ENCODE results near the gene GSTO1.
"Not testable (repeated sequence)": the region's sequence is repeated elsewhere in the genome, so short reads cannot be mapped to it uniquely, and the experiment has no call there.

GSTO1 gene

GRCh38 chr10:104254493-104255310 lies at the start of gene GSTO1:
TSS of gene GSTO1 (plus strand) at chr10:104254892. CDS start at chr10:104254929, 37 bp downstream.
- DNase-seq (ENCODE audit: low read depth): no peak

- DNase-seq (ENCODE audit: low read depth): no peak
Measured at GRCh38 chr10:104208730-104209129, 46.0 kb upstream of the GSTO1 start.

GRCh38 chr10:104209575-104210198 lies 45.0 kb upstream of the GSTO1 start:
- DNase-seq (ENCODE audit: low read depth): peak; percentile 6

- no peak for DNase-seq (ENCODE audit: low read depth)
Measured at GRCh38 chr10:104216631-104217030, 38.1 kb upstream of the GSTO1 start.

- no peak for DNase-seq (ENCODE audit: low read depth)
Measured at GRCh38 chr10:104218751-104219150, 35.9 kb upstream of the GSTO1 start.

GRCh38 chr10:104220522-104220921 lies 34.2 kb upstream of the GSTO1 start:
- no peak for DNase-seq (ENCODE audit: low read depth)

GRCh38 chr10:104223304-104223703 lies 31.4 kb upstream of the GSTO1 start:
- no peak for DNase-seq (ENCODE audit: low read depth)

- DNase-seq (ENCODE audit: low read depth): no peak
Measured at GRCh38 chr10:104230490-104230889, 24.2 kb upstream of the GSTO1 start.

- peak; percentile 79 for DNase-seq (ENCODE audit: low read depth)
Measured at GRCh38 chr10:104231784-104232612, 22.7 kb upstream of the GSTO1 start, which contains the start of gene CFAP43. TSS of gene CFAP43 (minus strand) at chr10:104232364. CDS start at chr10:104232246, 118 bp downstream.

- no peak for DNase-seq (ENCODE audit: low read depth)
Measured at GRCh38 chr10:104232613-104233102, 22.0 kb upstream of the GSTO1 start.

- no peak for DNase-seq (ENCODE audit: low read depth)
Measured at GRCh38 chr10:104233817-104234216, 20.9 kb upstream of the GSTO1 start.

- no peak for DNase-seq (ENCODE audit: low read depth)
Measured at GRCh38 chr10:104234934-104235333, 19.8 kb upstream of the GSTO1 start.

GRCh38 chr10:104235801-104236200 lies 18.9 kb upstream of the GSTO1 start:
- DNase-seq (ENCODE audit: low read depth): no peak

- DNase-seq (ENCODE audit: low read depth): no peak
Measured at GRCh38 chr10:104240078-104240477, 14.6 kb upstream of the GSTO1 start.

- no peak for DNase-seq (ENCODE audit: low read depth)
Measured at GRCh38 chr10:104242545-104242944, 12.1 kb upstream of the GSTO1 start.

GRCh38 chr10:104243009-104243408 lies 11.7 kb upstream of the GSTO1 start:
- DNase-seq (ENCODE audit: low read depth): not testable (repeated sequence)

GRCh38 chr10:104243512-104243911 lies 11.2 kb upstream of the GSTO1 start:
- no peak for DNase-seq (ENCODE audit: low read depth)

- DNase-seq (ENCODE audit: low read depth): no peak
Measured at GRCh38 chr10:104245066-104245632, 9.5 kb upstream of the GSTO1 start.

- no peak for DNase-seq (ENCODE audit: low read depth)
Measured at GRCh38 chr10:104246976-104247375, 7.7 kb upstream of the GSTO1 start.

GRCh38 chr10:104247513-104248146 lies 7.1 kb upstream of the GSTO1 start:
- DNase-seq (ENCODE audit: low read depth): no peak

- DNase-seq (ENCODE audit: low read depth): not testable (repeated sequence)
Measured at GRCh38 chr10:104248931-104249330, 5.8 kb upstream of the GSTO1 start.
